ENCODE results near the gene SMIM10L1.

SMIM10L1 gene

GRCh38 chr12:11209113-11209512 is 38.1 kb downstream of the SMIM10L1 start:
- Histone ChIP-seq H3K9ac (no peak overlapping the region), H3K4me1 (no peaks in the 10 kb centered on the region)

More at GRCh38 chr12:11209113-11209512, 38.1 kb downstream of the SMIM10L1 start:
- TF ChIP-seq Cebpa-rat (IDR thresholded peaks at IDR 0.05): no peak
- Histone ChIP-seq H4K20me1 (no peaks in the 10 kb centered on the region), H3K36me3 (no peaks in the 10 kb centered on the region), H3K4me2 (no peak overlapping the region), H3K27me3 (no peaks in the 10 kb centered on the region), H3K4me3 (no peak overlapping the region), H3K9me3 (replicated peaks in 1 of 11) (peaks cover 5 to 18% (median 7%) of the 10 kb centered on the region in 11 experiments; a peak in 18 of 22 replicates), H3K27ac (no peak overlapping the region)

All from BLaER1 treated with 17β-estradiol and CSF1 and Interleukin-3, amounts not matched to agents 10 nM and 100 nM (cell line).